ENCODE measurements around the gene RIPK4. TPM values are rescaled to one million over a fixed set of nuclear protein-coding genes. Genes with fewer than 3 reads are reported as not detected.

Gene RIPK4
- total and polyA plus RNA-seq, 4 donors: 4.7 to 22.6 (median 8.5) TPM

GRCh38 chr21:41713495-41714281 lies 53.2 kb downstream of the RIPK4 start:
- Histone ChIP-seq H3K36me3 (ENCODE audit: control insufficient read depth in 4 of 4, insufficient read depth in 3 of 4, low read depth in 1 of 4, low read length in 3 of 4) (no peaks in the 10 kb centered on the region), H3K4me1 (ENCODE audit: control insufficient read depth in 4 of 4, insufficient read depth in 4 of 4, low read length in 3 of 4) (peaks cover 0 to 12% (median 0%) of the 10 kb centered on the region in 4 donors), H3K27ac (ENCODE audit: low read depth in 1 of 2, low read length in 2 of 2) (no peak overlapping the region), H3K27me3 (ENCODE audit: control insufficient read depth in 4 of 4, insufficient read depth in 4 of 4, low read length in 3 of 4) (no peaks in the 10 kb centered on the region), H3K9me3 (ENCODE audit: control insufficient read depth in 4 of 4, low read length in 3 of 4) (no peaks in the 10 kb centered on the region), H3K9ac (ENCODE audit: low read depth in 1 of 2, low read length in 2 of 2) (no peak overlapping the region), H3K4me3 (ENCODE audit: low read depth in 1 of 3, low read length in 3 of 3) (no peak overlapping the region)
- WGBS: 63% methylated on average over 22 of the region's 22 CpGs
- TF ChIP-seq NR2F2 (IDR thresholded peaks at IDR 0.05): no peak
- no peak for TF ChIP-seq HNF4A (conservative IDR thresholded peaks at IDR 0.05)
- TF ChIP-seq FOXA1 (IDR thresholded peaks at IDR 0.05): no peak
- TF ChIP-seq GABPA (IDR thresholded peaks at IDR 0.05 in 1 of 2, conservative IDR thresholded peaks at IDR 0.05 in 1 of 2): no peak
- no peak for TF ChIP-seq YY1 (IDR thresholded peaks at IDR 0.05)
- TF ChIP-seq RAD21 (IDR thresholded peaks at IDR 0.05): no peak
- no peak for TF ChIP-seq EGR1 (IDR thresholded peaks at IDR 0.05; ENCODE audit: low read depth in 2 of 2)
- TF ChIP-seq MAX (IDR thresholded peaks at IDR 0.05): no peak
- DNase-seq (ENCODE audit: low spot score): no peak

GRCh38 chr21:41712730-41713129 lies 54.1 kb downstream of the RIPK4 start:
- H3K36me3 ChIP-seq (ENCODE audit: control insufficient read depth in 4 of 4, insufficient read depth in 3 of 4, low read depth in 1 of 4, low read length in 3 of 4): no peaks in the 10 kb centered on the region
- DNase-seq (ENCODE audit: low spot score): no peak
- H3K4me3 ChIP-seq (ENCODE audit: low read depth in 1 of 3, low read length in 3 of 3): no peak overlapping the region
- 23% methylated on average over 9 of the region's 9 CpGs for WGBS
- no peak overlapping the region for H3K9ac ChIP-seq (ENCODE audit: low read depth in 1 of 2, low read length in 2 of 2)
- H3K27ac ChIP-seq (ENCODE audit: low read depth in 1 of 2, low read length in 2 of 2): no peak overlapping the region
- no peaks in the 10 kb centered on the region for H3K27me3 ChIP-seq (ENCODE audit: control insufficient read depth in 4 of 4, insufficient read depth in 4 of 4, low read length in 3 of 4)
- H3K9me3 ChIP-seq (ENCODE audit: control insufficient read depth in 4 of 4, low read length in 3 of 4): no peaks in the 10 kb centered on the region
- TF ChIP-seq FOXA1 (IDR thresholded peaks at IDR 0.05): no peak
- no peak for TF ChIP-seq ZBTB33 (IDR thresholded peaks at IDR 0.05)
- TF ChIP-seq RAD21 (IDR thresholded peaks at IDR 0.05): no peak
- no peak for TF ChIP-seq NR2F2 (IDR thresholded peaks at IDR 0.05)
- no peak for TF ChIP-seq HNF4A (conservative IDR thresholded peaks at IDR 0.05)
- TF ChIP-seq YY1 (IDR thresholded peaks at IDR 0.05): no peak
- TF ChIP-seq HNF4G (IDR thresholded peaks at IDR 0.05): no peak
- peaks cover 0 to 12% (median 0%) of the 10 kb centered on the region in 4 donors for H3K4me1 ChIP-seq (ENCODE audit: control insufficient read depth in 4 of 4, insufficient read depth in 4 of 4, low read length in 3 of 4)

GRCh38 chr21:41712201-41712600 lies 54.7 kb downstream of the RIPK4 start:
- H3K27me3 ChIP-seq (ENCODE audit: control insufficient read depth in 4 of 4, insufficient read depth in 4 of 4, low read length in 3 of 4): no peaks in the 10 kb centered on the region
- DNase-seq (ENCODE audit: low spot score): no peak
- no peak overlapping the region for H3K4me3 ChIP-seq (ENCODE audit: low read depth in 1 of 3, low read length in 3 of 3)
- no peak overlapping the region for H3K9ac ChIP-seq (ENCODE audit: low read depth in 1 of 2, low read length in 2 of 2)
- no peaks in the 10 kb centered on the region for H3K36me3 ChIP-seq (ENCODE audit: control insufficient read depth in 4 of 4, insufficient read depth in 3 of 4, low read depth in 1 of 4, low read length in 3 of 4)
- H3K4me1 ChIP-seq (ENCODE audit: control insufficient read depth in 4 of 4, insufficient read depth in 4 of 4, low read length in 3 of 4): peaks cover 0 to 12% (median 0%) of the 10 kb centered on the region in 4 donors
- H3K9me3 ChIP-seq (ENCODE audit: control insufficient read depth in 4 of 4, low read length in 3 of 4): no peaks in the 10 kb centered on the region
- WGBS: 53% methylated on average over 18 of the region's 18 CpGs
- no peak overlapping the region for H3K27ac ChIP-seq (ENCODE audit: low read depth in 1 of 2, low read length in 2 of 2)
- no peak for TF ChIP-seq JUND (IDR thresholded peaks at IDR 0.05)
